Stimulated activated CD8-positive, alpha-beta memory T cell treated with anti-CD3 and anti-CD28 coated beads, Interleukin-7, amount 100 ng/mL, for 48 hours (primary cell): ENCODE measurements around the gene SEC22A.

Experiments
- DNase-seq, 2 donors: peaks; one replicate each; pipeline ENCODE4 v3.0.0-alpha.2; 2020; ENCODE audit warnings: low read depth in 1 of 2; ENCODE audit errors: extremely low read depth in 1 of 2

Gene SEC22A, protein sequence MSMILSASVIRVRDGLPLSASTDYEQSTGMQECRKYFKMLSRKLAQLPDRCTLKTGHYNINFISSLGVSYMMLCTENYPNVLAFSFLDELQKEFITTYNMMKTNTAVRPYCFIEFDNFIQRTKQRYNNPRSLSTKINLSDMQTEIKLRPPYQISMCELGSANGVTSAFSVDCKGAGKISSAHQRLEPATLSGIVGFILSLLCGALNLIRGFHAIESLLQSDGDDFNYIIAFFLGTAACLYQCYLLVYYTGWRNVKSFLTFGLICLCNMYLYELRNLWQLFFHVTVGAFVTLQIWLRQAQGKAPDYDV

GRCh38 chr3:123201557-123202427 is at the start of gene SEC22A:
Gene SEC22A, plus strand, starts transcription at chr3:123201943. Its CDS starts 7,275 bp downstream, at chr3:123209218.
- DNase-seq: peak; percentile 87 to 96

GRCh38 chr3:123152687-123153086 is 49.1 kb upstream of the SEC22A start:
- DNase-seq: no peak

GRCh38 chr3:123153125-123154019 is 48.4 kb upstream of the SEC22A start:
- no peak for DNase-seq

DNA sequence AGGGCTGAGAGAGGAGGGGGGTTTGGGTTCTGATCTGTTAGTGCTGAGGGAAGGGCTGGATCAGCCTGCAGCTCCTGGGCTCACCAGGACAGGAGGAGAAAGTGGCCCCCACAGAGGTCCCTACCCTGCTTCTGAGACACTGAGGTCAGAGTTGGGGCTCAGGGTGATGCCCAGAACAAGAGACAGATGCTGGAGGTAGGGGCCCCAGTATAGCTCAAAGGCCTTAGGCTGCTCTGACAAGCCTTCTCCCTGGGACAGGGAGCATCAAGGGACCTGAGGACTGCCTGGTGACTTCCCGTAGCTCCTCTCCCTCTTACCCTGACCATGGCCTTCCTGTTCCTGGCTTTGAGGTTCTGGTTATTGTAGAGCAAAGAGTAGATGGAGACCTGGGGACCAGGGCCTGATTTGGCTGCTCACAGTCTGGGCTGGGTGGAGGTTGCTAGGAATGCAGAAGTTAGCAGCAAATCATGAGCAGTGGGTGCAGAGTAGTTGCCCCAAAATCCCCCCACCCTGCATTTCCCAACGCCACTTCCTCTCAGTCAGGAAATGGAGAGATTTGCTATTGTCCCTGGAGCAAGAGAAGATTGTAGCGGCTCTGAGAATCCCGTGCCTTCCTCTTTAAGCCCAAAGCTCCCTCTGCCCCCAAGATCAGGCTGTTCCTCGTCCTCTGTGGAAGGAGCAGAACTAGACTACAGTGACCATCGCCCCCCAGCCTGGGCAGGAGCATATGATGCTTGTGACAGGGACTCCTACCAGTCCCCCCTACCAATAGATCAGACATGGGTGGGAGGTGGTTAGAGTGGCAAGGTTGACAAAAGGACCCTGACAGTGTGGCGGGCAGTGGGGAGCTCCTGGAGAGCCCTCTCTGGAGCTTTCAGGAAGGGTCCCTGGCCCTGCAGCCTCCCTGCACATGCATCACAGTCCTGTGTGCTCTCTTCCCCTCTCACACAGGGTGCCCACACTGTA is 47.4 kb upstream of the SEC22A start:
- no peak for DNase-seq

- no peak for DNase-seq
Observed at GRCh38 chr3:123155471-123156011, 46.2 kb upstream of the SEC22A start.

DNA sequence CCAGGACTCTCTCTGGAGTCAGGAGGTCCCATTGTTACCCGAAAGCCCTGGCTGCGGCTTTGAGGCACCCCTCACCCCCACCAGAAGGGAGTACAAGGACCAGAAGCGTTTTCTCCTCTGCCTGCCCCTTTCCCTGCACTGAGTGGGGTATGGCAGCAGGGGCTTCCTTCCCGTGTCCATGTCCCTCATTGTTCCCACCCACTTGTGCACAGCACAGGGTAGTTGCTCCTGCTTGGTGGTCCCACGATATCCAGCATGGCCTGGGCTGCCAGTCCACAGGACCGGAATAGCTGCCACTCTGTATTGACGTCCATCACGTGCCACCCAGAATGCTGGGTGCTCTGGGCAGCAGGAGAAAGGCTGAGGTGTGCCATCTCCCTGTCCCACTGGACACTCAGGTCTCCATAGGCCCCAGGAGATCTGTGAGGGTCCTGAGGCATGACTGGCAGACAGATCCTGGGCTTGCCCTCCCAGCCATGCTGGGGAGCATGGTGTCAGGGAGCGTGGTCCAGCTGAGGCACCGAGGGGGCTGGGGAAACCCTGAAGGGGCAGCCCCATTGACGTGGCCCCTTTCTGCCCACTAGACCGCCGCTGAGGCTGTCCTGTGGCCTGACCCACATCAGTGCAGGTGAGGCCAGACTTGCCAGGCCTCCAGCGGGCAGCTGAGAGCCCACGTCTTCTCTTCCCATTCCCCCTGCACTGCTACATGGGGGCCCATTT is 45.3 kb upstream of the SEC22A start:
- DNase-seq: no peak

DNA sequence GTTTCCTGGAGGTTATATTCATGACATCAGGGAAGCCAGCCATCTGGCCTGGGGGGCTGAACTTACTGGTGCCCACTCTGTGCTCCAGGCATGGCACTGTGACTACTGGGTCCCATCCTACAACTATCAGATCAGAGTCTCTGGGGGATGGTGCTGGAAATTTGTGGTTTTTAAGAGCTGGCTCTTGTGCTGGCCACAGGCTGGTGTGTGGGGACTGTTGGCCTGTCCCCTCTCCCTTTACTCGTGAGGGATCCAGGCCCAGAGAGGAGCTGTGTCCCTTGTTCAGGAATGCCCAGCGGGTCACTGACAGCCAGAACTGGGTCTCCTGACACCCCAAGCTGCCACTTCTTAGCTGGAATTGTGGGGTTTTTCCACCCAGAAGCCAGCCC is 44.5 kb upstream of the SEC22A start:
- no peak for DNase-seq

GRCh38 chr3:123157598-123158287 is 44.0 kb upstream of the SEC22A start:
- no peak for DNase-seq

GRCh38 chr3:123158330-123158729 is 43.4 kb upstream of the SEC22A start:
- DNase-seq: no peak

GRCh38 chr3:123158899-123159390 is 42.8 kb upstream of the SEC22A start:
- no peak for DNase-seq

- no peak for DNase-seq
Observed at GRCh38 chr3:123159926-123160635, 41.7 kb upstream of the SEC22A start.

GRCh38 chr3:123161167-123161566 is 40.6 kb upstream of the SEC22A start:
- no peak for DNase-seq

GRCh38 chr3:123163141-123163540 is 38.6 kb upstream of the SEC22A start:
- no peak for DNase-seq

DNA sequence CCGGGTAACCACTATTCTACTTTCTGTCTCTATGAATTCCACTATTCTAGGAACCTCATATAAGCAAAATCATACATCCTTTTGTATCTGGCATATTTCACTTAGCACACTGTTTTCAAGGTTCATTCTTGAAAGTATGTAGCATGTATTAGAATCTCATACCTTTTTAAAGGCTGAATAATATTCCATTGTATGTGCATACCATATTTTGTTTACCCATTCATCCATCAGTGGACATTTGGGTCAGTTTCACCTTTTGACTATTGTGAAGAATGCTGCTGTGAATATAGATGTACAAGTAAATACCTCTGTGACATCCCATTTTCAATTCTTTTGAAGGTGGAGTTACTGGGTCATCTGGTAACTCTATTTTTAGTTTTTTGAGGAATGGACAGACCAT is 36.6 kb upstream of the SEC22A start:
- no peak for DNase-seq

DNA sequence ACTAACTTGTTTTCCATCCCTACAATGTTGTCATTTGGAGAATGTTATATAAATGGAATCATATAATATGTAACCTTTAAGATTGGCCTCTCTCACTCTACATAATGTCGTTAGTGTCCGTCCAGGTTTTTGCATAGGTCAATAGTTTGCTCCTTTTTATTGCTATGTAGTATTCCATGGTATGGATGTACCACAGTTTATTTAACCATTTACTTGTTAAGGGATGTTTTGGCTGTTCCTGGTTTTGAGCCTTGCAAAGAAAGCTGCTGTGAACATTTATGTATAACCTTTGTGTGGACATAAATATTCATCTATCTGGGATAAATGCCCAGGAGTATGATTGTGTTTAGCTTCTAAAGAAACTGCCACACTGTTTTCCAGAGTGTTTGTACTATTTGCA is 34.1 kb upstream of the SEC22A start:
- no peak for DNase-seq

DNA sequence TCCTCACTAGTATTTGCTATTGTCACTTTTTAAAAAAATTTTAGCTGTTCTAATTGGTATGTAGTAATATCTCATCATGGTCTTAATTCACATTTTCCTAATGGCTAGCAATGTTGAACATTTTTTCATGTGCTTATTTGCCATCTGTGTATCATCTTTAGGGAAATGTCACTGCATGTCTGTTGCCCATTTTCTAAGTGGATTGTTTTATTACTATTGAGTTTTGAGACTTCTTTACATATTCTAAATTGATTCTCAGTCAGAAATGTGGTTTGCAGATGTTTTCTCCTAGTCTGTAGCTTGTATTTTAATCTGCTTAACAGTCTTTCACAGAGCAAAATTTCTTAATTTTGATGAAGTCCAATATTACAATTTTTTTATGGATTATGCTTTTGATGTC is 33.6 kb upstream of the SEC22A start:
- DNase-seq: no peak

DNA sequence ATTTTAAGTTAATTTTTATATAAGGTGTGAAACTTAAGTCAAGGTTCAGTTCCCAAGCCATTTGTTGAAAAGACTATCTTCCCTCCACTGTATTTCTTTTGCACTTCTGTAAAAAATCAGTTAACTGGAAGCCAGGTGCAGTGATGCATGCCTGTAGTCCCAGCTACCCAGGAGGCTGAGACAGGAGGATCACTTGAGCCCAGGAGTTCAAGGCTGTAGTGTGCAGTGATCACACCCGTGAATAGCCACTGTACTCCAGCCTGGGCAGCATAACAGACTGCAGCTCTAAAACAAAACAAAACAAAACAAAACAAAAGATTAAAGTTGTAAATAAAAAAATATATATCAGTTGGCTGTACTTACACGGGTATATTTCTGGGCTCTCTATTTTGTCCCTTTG is 33.1 kb upstream of the SEC22A start:
- no peak for DNase-seq

GRCh38 chr3:123169492-123169929 is 32.2 kb upstream of the SEC22A start:
- no peak for DNase-seq
